Stimulated activated CD4-positive, alpha-beta T cell treated with anti-CD3 and anti-CD28 coated beads, Interleukin-2, amount 100 ng/mL, for 24 hours (primary cell): ENCODE results near the gene HTRA2.

ENCODE experiments used
- DNase-seq, 2 donors: peaks; one replicate each; pipeline ENCODE4 v3.0.0-alpha.2; 2020

HTRA2 gene

DNA sequence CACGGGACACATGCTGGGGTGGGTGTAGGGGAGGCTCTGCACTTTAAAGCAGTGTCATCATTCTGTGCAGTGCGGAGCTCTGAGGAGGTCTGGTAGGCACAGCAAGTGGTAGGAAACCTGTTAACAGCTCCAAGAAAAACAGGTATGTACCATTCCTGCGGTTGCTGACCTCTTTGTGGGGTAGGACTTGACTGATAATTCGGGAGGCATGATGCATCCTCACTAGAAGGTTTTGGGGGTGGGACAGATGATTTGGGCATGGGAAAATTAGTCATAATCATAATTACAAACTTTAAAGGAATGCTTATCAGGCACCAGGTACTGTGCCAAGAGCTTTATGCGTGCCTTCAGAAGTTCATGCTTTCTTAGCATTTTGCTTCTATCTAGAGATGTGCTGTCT lies 34.5 kb downstream of the HTRA2 start:
- no peak for DNase-seq

DNA sequence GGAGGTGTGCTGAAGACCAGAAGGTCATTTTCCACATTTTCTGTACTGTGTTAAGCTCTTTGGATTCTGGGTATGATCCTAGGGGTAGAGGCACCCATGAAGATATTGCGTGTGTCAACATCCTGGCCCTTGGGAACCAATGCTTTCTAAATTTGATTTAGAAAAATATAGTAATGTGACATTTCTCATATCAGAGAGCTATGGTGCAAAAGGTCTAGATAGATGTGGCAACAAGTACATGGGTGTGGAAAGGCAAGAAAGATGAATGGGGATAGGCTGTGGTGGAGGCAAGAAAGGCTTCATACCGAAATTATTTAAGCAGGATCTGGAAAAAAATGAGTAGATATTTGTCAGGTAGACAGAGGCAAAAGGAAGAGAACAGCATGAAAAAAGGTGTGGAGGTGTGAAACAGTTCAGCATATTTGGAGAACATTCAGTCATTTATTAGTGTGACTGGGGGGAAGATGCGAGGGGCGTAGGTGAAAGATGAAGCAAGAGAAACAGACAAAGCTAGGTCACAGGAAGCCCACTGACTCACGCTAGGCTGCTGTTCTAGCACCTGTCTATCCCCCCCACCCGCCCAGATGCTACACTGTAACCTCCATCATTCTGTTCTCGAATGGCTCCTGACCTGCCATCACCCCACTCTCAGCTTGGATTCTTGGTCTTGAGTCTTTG lies 36.5 kb downstream of the HTRA2 start:
- no peak for DNase-seq

DNA sequence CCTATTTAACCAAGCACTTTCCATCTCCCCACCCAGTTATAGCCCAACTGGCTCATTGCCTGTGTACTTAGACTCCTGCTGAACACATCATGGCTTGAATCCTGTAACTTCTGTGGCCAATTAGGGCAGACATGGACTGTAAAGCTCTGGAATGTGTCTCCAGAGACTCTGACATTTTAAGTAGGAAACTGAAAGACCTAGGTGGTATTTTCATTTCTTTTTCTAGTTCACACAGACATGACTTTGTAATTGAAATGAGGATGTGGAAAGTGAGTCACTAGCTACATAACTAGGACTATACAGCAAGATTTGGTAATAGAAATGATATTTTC lies 37.0 kb downstream of the HTRA2 start:
- DNase-seq: no peak

DNA sequence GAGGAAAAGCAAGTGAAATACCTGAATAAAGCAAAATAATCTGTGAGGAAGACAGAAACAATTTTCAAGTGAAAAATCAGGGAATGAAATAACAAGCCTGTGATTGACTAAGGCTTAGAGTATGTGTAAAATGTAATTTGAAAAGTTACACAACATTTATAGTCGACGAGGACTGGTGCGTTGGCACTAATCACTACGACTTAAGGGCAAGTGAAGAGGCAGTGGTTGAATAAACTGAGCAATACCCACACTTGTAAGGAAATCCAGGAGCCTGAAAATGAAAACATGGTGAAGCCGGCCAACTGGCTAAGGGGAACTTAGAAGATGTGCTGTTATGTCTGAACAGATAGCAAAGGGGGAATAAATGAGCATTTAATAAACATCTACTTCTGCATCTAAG lies 38.1 kb downstream of the HTRA2 start:
- no peak for DNase-seq

DNA sequence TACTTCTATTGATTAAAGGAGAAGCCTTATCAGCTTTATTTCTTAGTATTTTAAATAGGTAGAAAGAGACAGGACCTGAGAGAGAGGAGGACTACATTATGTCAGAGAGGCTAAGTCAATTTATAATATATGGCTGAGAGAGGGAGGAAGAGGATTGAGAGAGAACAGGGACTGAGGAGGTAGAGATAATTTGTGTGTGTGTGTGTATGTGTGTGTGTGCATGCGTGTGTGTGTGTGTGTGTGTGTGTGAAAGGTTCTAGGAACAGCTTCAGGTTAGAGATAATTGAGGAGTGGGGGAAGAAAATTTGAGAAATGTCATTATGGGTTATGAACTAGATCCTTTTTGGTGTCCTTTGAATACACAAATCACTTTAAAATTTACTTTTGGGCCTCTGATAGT lies 40.0 kb downstream of the HTRA2 start:
- DNase-seq: no peak

DNA sequence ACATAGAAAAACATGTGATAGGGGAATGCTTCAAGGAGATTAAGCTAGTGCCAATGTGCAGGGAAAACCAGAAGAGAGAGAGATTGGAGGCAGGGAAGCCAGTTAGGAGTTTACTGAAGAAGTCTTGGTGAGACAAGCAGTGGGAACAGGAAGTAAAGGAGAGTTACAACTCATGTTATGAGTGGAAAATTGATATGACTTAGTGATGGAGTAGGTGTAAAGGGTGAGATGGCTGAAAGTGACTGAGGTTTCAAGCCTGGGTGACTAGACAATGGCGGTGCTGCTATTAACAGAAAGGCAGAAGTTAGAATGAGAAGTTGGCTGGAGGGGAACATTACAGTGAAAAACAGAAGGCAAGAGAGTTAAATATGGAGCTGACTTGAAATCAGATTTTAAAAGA lies 41.3 kb downstream of the HTRA2 start:
- no peak for DNase-seq

DNA sequence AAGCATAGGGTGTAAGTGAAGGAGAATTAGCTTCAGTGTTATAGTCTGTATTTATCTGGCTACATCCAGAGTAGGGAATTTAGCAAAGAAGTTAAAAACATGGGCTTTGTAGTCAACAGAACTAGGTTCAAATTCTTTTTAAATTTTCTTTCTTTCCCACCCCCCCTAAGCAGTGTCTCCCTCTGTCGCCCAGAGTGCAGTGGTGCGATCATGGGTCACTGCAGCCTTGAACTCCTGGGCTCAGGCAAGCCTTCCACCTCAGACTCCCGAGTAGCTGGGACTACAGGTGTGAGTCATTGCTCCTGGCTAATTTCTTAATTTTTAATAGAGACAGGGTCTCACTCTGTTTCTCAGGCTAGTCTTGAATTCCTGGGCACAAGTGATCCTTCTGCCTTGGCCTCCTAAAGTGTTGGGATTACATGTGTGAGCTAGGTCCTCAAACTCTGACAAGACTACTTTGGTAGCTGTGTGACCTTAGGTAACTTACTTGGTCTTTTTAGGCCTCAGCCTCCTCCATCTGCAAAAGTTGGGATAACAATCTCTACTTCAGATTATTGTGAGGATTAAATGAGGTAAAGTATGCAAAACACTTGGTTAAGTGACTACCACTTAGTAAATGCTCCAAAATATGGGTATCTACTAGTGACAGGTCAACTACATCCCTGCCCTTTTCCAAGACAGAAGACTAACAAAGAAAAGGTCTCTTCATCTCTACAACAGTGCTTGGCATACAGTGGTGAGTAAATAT lies 42.6 kb downstream of the HTRA2 start:
- no peak for DNase-seq

- DNase-seq: no peak
Measured at GRCh38 chr2:74573747-74574562, 44.2 kb downstream of the HTRA2 start.

DNA sequence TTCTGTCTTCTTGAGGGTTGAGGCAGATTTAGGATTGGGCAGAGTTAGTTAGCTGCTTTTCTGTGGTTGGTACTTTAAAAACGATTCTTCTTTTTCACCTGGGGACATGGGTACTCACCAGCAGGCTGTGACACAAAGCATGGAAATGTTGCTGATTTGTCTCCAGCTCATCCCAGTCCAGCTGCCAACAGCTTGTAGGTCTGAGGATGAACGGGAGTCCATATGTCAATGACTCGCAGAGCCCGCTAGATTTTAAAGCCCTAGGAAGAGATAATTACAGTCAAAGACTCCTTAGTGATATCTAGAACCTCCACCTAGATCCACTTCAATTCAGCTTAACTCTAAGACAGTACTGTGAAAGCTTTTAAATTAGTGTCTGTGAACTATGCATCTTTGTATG lies 45.6 kb downstream of the HTRA2 start:
- DNase-seq: no peak

- DNase-seq: no peak
Measured at GRCh38 chr2:74576211-74576862, 46.6 kb downstream of the HTRA2 start.

GRCh38 chr2:74576863-74577229 lies 47.1 kb downstream of the HTRA2 start:
- DNase-seq: no peak

DNA sequence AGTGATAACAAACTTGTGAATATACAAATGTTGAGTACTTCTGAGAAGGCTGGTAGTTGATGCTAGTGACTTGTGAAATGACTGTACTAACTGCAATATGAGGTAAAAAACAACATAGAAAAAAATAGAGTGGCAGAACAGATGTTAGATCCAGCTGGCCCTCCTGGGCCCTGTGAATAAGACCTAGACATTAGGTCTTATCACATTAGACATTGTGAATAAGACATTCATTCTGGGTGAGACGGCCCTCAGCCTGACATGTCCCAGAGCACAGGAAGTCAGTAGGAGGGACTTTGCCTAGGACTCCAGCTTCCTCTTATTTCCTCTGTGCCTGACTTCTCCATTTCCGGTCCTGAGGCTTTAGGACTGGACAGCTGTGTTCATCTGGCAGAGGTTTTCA lies 47.7 kb downstream of the HTRA2 start:
- DNase-seq: no peak

- DNase-seq: no peak
Measured at GRCh38 chr2:74578408-74578807, 48.7 kb downstream of the HTRA2 start.

DNA sequence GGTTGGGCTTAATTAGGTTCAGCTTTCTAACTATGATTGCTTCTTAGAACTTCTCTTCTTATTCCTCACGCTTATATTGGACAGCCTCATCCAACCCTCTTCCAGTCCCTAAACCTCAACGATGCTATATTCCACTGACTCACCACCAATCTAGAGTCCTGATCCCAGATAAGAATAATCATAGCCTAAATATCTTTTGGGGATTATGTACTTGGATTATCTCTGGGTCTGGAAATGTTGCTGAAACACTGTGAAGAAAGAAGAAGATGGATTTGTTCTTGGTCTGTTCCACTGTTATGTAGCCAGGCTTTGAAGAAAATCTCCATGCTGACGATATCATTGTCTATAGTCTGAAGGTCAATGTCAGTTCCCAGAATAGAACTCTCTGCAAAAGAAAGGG lies 51.7 kb downstream of the HTRA2 start:
- DNase-seq: no peak

GRCh38 chr2:74582184-74582583 lies 52.5 kb downstream of the HTRA2 start:
- no peak for DNase-seq
